ENCODE measurements around the gene SAMHD1.
"Not testable (repeated sequence)": the region's sequence is repeated elsewhere in the genome, so short reads cannot be mapped to it uniquely, and the experiment has no call there.

SAMHD1 gene

DNA sequence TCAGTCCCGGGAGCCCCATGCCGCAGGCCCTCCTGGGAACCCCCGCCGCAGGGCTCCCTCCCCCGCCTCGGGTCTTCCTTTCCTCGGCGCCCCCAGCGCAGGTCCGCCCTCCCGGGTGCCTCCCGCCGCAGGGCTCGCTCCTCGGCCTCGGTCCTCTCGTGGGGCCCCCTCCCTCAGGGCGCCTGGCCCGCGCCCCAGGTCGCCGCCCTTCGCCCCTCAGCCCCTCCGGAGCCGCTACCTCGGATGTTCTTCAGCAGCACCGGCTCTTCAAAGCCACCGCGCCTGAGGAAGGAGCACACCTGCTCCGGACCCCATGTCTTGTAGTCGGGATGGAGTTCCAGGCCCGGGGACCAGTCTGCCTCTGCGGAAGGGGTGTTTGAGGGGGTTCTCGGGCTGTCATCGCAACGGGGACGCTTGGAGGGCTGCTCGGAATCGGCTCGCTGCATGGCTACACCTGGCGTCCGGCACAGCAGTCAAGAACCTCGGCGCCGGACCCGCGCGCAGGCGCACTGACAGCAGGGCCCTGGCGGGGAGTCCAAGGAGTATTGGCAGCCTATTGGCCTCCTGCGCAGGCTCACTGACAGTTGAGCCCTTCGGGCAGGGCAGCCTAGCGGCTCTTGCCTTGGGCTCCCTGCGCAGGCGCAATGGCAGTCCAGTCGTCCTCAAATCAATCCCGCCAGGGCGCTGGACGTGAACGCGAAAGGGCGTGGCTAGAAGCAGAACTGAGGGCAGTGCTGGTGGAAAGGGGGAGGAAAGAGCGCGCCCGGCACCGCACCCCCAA lies at the start of gene SAMHD1:
Gene SAMHD1, minus strand, starts transcription at position 511 of the 781 bp plus-strand sequence. Its CDS starts 65 bp downstream, at position 446.
- DNase-seq (ENCODE audit: low spot score) = peak; percentile 99

DNA sequence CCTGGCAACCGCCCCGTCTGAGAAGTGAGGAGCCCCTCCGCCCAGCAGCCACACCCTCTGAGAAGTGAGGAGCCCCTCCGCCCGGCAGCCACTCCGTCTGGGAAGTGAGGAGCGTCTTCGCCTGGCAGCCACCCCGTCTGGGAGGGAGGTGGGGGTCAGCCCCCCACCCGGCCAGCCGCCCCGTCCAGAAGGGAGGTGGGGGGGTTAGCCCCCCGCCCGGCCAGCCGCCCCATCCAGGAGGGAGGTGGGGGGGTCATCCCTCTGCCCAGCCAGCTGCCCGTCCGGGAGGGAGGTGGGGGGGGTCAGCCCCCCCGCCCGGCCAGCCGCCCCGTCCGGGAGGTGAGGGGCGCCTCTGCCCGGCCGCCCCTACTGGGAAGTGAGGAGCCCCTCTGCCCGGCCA lies 48.7 kb upstream of the SAMHD1 start:
- DNase-seq (ENCODE audit: low spot score) = not testable (repeated sequence)

DNA sequence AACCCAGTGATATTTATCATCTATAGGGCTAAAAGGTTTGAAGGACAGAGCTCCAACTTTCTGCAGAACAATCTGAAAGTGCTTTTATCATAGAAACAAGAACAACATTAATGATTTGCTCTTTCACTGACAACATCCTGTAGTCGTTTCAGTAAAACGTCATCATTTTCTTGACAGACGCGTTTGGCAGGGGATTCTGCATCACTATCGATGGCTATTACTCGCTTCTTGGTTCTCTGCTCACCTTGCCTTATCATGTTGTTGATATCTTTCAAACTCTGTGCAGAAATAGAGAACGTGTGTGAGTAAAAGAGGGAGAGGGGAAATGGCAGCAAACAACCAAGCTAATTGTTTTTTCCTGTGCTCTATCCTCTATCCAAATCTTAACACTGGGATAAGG lies 47.1 kb upstream of the SAMHD1 start:
- DNase-seq (ENCODE audit: low spot score) = no peak

DNA sequence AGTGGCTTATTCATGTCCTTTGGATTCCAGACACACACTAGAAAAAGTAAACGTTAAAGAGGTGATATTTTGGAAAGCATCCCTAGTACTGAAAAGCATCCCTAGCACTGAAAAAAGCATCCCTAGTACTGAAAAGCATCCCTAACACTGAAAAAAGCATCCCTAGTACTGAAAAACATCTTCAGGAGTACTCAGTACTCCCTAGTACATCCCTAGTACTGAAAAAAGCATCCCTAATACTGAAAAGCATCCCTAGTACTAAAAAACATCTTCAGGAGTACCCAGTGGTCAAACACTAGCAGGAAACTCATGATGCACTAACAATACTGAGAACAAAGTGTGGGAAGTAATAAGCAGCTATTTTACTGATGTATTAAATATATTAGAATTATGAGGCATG lies 45.6 kb upstream of the SAMHD1 start:
- DNase-seq (ENCODE audit: low spot score) = no peak

DNA sequence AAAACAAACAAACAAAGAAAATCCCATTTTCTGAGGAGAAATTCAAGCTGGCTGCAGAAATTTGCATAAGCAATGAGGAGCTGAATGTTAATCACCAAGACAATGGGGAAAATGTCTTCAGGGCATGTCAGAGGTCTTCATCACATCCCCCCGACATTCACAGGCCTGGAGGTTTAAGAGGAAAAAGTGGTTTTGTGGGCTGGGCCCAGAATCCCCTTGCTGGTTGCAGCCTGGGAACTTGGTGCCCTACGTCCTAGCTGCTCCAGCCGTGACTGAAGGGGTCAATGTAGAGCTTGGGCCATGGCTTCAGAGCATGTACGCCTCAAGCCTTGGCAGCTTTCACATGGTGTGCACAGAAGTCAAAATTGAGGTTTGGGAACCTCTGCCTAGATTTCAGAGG lies 42.7 kb upstream of the SAMHD1 start:
- not testable (repeated sequence) for DNase-seq (ENCODE audit: low spot score)

DNA sequence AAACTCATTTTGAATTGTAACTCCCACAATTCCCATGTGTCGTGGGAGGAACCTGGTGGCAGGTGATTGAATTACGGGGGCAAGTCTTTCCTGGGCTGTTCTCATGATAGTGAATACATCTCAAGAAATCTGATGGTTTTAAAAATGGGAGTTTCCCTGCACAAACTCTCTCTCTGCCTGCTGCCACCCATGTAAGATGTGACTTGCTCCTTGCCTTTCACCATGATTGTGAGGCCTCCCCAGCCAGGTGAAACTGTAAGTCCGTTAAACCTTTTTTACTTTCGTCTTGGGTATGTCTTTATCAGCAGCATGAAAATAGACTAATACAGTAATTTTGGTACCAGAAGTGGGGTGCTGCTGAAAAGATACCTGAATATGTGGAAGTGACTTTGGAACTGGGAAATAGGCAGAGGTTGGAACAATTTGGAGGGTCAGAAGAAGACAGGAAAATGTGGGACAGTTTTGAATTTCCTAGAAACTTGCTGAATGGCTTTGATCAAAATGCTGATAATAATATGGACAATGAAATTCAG lies 41.4 kb upstream of the SAMHD1 start:
- no peak for DNase-seq (ENCODE audit: low spot score)

DNA sequence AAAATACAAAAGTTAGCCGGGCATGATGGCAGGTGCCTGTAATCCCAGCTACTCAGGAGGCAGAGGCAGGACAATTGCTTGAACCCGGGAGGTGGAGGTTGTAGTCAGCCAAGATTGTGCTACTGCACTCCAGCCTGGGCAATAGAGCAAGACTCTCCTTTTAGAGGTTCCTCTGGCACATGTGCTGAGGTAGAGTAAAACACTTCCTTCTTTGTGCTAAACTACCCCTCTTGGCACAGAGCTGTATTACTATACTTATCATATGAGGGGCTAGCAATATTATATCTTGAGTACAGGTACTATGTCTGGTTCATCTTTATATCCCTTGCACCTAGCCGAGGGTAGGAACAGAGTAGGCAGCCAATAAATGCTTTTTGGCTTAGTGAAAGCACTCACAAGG lies 40.2 kb upstream of the SAMHD1 start:
- DNase-seq (ENCODE audit: low spot score) = no peak

DNA sequence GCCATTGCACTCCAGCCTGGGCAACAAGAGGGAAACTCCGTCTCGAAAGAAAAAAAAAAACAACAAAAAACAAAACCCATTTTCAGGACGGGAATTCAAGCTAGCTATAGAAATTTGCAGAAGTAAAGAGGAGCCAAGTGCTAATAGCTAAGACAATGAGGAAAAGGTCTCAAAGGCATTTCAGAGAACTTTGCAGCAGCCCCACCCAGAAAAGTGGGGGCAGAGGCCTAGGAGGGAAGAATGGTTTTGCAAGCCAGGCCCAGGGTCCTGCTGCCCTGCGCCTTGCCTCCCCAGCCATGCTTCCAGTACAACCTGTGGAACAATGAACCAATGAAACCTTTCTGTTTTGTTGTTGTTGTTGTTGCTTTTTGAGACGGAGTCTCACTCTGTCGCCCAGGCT lies 38.3 kb upstream of the SAMHD1 start:
- no peak for DNase-seq (ENCODE audit: low spot score)

DNA sequence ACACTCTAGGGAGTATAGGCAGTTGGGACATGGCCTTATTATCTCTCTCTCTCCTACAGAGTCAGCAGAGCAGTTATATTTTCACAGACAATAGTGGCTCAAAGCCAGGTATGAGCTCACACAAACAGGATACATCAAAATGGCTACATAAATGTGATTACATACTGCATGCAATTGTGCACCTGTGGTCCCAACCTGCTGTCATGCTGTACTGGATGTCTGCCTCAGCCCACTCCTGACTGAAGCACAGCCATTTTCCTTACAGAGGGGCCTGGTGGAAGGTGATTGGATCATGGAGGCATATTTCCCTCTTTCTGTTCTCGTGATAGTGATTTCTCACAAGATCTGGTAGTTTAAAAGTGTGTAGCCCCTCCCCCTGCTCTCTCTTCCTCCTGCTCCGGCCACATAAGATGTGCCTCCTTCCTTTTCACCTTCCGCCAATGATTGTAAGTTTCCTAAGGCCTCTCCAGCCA lies 37.0 kb upstream of the SAMHD1 start:
- DNase-seq (ENCODE audit: low spot score) = no peak

DNA sequence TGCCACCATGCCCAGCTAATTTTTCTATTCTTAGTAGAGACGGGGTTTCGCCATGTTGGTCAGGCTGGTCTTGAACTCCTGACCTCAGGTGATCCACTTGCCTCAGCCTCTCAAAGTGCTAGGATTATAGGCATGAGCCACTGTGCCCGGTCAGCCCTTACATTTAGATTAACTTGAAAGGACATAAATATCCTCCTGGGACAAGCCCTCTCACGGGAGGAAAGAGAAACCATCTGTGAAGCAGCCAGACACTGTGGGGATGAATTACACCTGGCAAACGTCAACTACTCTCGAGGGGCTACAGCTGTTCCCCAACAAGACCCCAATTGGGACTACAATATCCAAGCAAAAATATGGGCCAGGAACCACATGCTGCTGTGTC lies 32.7 kb upstream of the SAMHD1 start:
- no peak for DNase-seq (ENCODE audit: low spot score)

DNA sequence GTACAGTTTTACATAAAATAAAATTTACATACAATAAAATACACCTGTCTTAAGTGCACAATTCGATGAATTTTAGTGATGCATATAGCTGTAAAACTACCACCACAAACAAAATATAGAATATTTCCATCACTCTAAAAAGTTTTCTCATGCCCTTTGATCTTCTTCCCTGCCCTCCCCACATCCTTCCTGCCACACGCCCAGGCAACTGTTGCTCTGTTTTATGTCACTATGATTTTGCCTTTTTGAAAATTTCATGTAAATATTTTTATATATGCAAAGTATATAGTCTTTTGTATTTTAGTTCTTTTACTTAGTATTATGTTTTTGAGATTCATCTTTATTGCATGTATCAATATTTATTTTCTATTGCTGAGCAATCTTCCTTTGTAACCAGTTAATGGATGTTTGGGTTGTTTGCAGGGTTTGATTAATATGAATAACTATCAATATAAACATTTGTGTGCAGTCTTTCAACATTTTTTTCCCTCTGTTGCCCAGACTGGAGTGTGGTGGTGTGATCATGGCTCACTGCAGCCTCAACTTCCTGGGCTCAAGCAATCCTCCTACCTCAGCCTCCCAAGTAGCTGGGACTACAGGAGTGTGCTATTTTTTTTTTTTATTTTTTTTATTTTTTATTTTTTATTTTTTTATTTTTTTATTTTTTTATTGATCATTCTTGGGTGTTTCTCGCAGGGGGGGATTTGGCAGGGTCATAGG lies 23.8 kb upstream of the SAMHD1 start:
- no peak for DNase-seq (ENCODE audit: low spot score)

DNA sequence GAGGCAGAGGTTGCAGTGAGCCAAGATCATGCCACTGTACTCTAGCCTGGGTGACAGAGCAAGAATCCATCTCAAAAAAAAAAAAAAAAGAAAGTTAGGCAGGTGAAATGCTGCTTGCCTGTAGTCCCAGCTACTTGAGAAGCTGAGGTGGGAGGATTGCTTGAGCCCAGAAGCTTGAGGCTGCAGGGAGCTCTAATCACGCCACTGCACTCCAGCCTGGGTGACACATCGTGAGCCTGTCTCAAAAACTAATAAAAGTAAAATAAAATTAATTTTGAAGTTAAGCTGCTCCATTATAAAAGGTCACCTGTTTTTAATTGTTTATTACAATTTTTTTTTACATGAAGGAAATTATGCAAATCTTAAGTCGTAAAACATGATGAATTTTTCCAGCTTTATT lies 23.2 kb upstream of the SAMHD1 start:
- no peak for DNase-seq (ENCODE audit: low spot score)

DNA sequence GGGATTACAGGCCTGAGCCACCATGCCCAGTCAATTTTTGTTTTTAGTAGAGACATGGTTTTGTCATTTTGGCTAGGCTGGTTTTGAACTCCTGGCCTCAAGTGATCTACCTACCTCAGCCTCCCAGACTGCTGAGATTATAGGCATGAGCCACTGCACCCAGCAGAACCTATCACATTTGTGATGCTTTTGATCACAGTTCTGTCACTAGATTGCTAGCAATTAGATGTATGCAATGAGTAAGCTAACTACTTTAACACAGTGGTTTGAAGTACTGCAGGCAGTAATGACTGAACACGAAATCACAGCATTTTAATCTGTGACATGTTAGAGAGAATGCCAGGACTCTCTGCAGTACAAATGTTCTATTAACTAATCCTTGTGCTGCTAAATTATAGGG lies 19.6 kb upstream of the SAMHD1 start:
- DNase-seq (ENCODE audit: low spot score) = no peak

DNA sequence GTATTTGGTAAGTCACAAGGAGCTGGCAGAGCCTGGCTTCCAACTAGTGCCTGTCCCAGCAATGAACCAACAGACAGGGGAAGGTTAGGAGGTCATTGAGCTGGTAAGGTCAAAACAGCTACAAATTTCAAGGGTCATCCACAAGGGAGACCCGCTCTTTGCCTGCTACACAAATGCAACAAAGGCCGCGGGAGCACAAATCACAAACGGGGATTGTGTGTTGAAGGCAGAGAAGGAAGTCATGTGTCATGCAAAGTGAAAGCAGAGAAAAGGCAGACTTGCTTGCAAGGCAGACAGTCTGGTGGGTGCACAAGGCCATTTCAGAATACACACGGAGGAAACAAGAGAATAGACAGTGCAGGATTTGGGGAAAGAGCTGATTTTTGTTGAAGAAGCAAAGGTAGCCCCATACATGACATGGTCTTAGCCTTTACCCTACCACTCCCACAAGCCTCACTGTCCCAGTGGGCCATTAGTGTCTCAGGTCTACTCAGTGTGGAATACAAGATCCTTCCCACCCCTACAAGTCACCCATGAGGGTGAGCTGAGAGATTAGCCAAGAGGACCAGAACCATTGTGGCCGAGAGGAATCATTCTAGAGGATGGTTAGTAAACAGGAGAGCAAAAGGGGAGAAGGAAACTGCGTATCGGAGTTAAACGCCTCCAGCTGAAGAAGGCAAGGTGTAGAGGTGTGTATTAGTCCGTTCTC lies 18.1 kb upstream of the SAMHD1 start:
- DNase-seq (ENCODE audit: low spot score) = no peak

DNA sequence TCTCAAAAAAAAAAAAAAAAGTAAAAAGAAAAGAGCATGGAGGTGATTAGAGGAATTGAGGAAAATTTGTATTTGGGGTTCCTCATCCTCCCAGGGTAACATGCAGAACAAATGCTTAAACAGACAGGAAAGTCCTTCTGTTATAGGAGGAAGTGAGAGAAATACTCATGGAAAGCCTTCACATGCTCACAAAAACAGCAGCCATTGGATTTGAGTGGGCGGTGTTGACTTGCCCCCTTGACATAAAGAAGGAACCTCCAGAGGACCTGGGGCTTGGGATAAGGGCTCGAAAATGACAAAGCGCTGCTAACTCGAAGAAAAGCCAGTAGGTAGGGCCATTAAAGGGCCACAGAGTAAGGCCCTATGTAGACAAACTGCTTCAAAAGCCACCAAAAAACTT lies 17.5 kb upstream of the SAMHD1 start:
- DNase-seq (ENCODE audit: low spot score) = no peak

DNA sequence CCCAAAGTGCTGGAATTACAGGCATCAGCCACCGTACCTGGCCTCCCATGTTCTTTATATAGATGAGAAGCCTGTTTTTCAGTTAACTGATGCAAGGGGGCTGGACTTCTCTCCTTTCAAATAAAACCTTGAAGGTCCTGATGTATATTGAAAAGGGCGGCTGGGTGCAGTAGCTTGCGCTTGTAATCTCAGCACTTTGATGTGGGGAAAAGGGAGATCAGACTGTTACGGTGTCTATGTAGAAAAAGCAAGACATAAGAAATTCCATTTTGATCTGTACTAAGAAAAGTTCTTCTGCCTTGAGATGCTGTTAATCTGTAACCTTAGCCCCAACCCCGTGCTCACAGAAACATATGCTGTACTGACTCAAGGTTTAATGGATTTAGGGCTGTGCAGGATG lies 16.1 kb upstream of the SAMHD1 start:
- no peak for DNase-seq (ENCODE audit: low spot score)

DNA sequence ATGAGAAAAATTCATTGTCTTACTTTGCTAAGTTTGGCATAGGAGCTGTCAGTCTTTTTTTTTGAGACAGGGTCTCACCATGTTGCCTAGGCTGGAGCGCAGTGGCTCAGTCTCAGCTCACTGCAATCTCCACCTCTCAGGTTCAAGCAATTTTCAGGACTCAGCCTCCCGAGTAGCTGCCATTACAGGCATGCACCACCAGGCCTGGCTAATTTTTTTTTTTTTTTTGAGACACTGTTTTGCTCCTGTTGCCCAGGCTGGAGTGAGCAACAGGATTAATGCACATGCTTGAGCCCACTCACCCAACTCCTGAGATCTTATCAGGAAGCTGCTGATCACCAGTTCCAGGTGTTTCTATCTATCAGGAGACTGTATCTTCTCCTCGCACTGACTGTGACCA lies 15.5 kb upstream of the SAMHD1 start:
- DNase-seq (ENCODE audit: low spot score) = not testable (repeated sequence)

DNA sequence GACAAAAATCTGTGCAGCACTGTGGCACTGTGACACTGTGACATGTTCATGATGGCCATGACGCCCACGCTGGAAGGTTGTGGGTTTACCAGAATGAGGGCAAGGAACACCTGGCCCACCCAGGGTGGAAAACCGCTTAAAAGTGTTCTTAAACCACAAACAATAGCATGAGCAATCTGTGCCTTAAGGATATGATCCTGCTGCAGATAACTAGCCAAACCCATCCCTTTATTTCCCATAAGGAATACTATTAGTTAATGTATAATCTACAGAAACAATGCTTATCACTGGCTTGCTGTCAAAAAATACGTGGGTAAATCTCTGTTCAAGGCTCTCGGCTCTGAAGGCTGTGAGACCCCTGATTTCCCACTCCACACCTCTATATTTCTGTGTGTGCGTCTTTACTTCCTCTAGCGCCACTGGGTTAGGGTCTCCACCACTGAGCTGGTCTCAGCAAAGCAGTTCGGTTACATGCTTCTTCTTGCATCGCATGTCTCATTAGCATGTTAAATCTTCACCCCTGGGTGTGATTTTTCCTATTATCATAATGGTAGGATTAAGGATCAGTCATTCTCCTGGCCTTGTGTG lies 10.9 kb upstream of the SAMHD1 start:
- not testable (repeated sequence) for DNase-seq (ENCODE audit: low spot score)

DNA sequence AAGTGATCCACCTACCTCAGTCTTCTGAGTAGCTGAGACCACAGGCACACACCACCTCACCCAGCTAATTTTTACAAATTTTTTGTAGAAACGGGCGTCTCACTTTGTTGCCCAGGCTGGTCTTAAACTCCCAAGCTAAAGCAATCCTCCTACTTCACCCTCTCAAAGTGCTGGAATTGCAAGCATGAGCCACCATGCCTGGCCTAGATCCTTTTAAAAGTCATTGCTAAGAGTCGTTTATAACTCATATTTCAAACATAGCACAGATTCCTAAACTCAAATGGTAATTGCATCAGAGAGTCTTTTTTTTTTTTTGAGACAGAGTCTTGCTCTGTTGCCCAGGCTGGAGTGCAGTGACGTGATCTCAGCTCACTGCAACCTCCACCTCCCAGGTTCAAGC lies 7.7 kb upstream of the SAMHD1 start:
- no peak for DNase-seq (ENCODE audit: low spot score)

DNA sequence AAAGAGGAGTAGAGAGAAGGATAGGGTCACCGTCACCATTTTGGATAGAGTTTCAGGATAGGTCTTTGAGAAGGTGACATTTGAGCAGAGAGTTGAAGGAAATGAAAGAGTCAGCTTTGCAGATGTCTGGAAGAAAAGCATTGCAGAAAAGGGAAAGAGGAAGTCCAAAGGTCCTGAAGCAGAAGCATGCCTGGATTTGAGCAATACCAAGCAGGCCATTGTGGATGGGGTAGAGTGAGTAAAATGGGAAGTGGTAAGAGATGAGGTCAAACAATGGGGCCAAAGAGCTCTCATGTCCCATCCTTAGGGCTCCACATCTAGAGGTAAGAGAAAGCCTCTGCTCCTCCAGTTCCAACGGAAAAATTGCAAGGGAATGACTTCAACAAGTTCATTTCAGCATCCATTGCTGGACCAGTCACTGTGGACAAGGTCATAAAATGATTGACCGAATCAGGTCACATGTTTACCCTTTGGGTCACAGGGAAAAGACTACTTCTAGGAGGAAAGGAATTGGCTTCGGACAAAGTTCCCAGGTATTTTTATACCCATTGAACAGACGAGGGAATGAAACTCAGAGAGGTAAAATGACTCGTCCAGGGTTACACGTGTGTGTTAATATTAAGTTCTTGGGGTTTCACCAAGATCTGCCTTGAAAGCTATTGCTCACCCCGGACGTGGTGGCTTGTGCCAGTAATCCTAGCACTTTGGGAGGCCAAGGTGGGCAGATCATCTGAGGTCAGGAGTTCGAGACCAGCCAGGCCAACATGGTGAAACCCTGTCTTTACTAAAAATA lies 6.6 kb upstream of the SAMHD1 start:
- no peak for DNase-seq (ENCODE audit: low spot score)

DNA sequence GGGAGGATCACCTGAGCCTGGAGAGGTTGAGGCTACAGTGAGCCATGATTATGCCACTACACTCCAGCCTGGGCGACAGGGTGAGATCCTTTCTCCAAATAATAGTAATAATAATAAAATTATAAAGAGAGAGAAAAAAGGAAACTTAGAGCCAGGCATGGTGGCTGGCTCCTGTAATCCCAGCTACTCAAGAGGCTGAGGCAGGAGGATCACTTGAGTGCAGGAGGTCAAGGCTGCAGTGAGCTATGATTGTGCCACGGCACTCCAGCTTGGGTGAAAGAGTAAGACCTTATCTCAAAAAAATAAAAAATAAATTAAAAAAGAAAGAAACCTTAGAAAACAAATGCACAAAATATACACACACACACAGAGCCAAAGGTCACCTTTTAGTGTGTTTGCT lies 5.2 kb upstream of the SAMHD1 start:
- DNase-seq (ENCODE audit: low spot score) = no peak
